Measurements from ENCODE around the gene NFIA. TPM values are rescaled to one million over a fixed set of nuclear protein-coding genes. Genes with fewer than 3 reads are reported as not detected.

NFIA gene
- total RNA-seq, 2 donors from 2014 or later: 61.4 to 86.3 TPM

DNA sequence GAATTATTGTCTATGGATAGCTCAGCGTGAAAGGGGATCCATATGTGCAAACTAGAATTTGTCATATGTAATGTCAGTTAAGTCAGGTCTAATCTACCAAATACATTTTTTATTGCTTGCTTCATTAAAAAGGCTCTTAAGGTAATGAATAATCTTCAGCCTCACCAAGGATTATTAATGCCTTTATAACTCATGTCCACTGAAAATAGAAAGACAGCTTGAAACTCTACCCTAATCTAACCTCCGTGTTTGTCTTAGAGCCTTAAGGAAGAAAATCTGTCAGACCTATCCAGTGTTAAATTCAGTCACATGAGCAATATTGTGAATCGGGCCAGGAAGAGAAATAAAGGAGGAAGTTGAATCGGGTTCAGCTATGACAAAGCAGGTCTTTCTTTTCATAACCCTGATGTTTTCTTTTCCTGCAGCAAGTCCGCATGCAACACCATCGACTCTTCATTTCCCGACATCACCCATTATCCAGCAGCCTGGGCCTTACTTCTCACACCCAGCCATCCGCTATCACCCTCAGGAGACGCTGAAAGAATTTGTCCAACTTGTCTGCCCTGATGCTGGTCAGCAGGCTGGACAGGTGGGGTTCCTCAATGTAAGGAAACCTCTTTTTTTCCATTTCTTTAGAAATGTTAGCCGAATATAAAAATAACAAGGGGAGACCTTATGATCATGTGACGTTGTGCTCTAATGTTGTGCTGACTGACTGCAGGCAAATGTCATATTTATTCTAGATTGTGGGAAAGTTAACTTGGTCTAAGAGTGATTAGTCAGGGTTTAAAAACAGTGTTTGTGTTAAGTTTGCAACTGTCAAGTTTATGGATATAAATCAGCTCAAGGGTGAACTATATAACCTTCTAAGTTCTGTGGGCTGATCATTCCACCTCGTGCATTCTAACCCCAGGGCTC is 321.6 kb downstream of the NFIA start:
- Histone ChIP-seq H3K4me3 (no peak overlapping the region), H3K27ac (no peak overlapping the region), H3K27me3 (replicated peaks; ENCODE audit: insufficient read depth) (no peaks in the 10 kb centered on the region), H3K36me3 (no peaks in the 10 kb centered on the region), H3K9me3 (no peaks in the 10 kb centered on the region), H3K4me1 (replicated peaks) (no peaks in the 10 kb centered on the region)
- 47% methylated on average over 12 of the region's 12 CpGs for WGBS
- no peak for DNase-seq (ENCODE audit: low spot score)
- TF ChIP-seq, protein P1, sequence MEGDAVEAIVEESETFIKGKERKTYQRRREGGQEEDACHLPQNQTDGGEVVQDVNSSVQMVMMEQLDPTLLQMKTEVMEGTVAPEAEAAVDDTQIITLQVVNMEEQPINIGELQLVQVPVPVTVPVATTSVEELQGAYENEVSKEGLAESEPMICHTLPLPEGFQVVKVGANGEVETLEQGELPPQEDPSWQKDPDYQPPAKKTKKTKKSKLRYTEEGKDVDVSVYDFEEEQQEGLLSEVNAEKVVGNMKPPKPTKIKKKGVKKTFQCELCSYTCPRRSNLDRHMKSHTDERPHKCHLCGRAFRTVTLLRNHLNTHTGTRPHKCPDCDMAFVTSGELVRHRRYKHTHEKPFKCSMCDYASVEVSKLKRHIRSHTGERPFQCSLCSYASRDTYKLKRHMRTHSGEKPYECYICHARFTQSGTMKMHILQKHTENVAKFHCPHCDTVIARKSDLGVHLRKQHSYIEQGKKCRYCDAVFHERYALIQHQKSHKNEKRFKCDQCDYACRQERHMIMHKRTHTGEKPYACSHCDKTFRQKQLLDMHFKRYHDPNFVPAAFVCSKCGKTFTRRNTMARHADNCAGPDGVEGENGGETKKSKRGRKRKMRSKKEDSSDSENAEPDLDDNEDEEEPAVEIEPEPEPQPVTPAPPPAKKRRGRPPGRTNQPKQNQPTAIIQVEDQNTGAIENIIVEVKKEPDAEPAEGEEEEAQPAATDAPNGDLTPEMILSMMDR (IDR thresholded peaks at IDR 0.05): no peak
- TF ChIP-seq POLR2AphosphoS5 (IDR thresholded peaks at IDR 0.05) (no peak), POLR2A (IDR thresholded peaks at IDR 0.05) (no peak)
- intact Hi-C loops (cut with DNase I): loop anchor here (2.0 kb wide), 1 partner anchor 23 kb away; no protein-coding TSS in a partner anchor

DNA sequence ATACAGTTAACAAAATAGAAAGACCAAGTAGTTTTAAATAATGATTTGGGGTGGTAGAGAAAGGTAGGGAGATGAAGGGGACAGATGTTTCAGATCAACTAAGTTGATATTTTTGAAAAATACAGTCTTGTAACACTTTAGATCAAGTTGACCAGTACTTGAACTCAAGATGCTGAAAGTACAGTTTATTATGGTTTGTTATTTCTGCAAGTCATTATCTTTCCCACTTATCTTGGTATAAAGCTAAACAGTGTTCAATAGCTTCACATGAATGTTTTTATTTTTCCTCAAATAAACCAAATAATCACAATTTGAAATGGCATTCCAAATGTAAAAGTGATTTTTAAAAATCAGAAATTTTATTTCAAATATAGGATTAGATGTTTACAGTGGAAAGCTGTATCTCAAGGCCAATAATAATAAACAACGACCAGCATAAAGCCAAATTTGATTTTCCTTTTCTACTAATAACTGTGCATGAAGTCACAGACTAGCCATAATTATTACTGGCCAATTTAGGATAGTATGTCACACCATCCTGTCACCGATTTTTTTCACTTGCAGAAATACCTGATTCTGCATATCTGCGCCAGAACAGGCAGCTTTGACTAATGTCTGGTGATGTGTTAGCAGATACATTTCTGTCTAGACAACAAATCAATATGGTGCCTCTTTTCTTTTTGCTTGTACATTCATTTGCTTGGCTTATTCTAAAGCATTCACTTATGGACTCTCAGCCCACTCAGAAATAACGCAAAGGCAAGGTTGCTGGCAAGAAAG is 322.4 kb downstream of the NFIA start:
- H3K9me3 ChIP-seq: no peaks in the 10 kb centered on the region
- H3K27ac ChIP-seq: no peak overlapping the region
- intact Hi-C loops (cut with DNase I): loop anchor here (2.0 kb wide), 1 partner anchor 22 kb away; no protein-coding TSS in a partner anchor
- no peaks in the 10 kb centered on the region for H3K27me3 ChIP-seq (replicated peaks; ENCODE audit: insufficient read depth)
- TF ChIP-seq POLR2A (IDR thresholded peaks at IDR 0.05) (no peak), POLR2AphosphoS5 (IDR thresholded peaks at IDR 0.05) (no peak)
- H3K36me3 ChIP-seq: no peaks in the 10 kb centered on the region
- 84% methylated on average over 4 of the region's 4 CpGs for WGBS
- no peak for DNase-seq (ENCODE audit: low spot score)
- no peak overlapping the region for H3K4me3 ChIP-seq
- H3K4me1 ChIP-seq (replicated peaks): no peaks in the 10 kb centered on the region

DNA sequence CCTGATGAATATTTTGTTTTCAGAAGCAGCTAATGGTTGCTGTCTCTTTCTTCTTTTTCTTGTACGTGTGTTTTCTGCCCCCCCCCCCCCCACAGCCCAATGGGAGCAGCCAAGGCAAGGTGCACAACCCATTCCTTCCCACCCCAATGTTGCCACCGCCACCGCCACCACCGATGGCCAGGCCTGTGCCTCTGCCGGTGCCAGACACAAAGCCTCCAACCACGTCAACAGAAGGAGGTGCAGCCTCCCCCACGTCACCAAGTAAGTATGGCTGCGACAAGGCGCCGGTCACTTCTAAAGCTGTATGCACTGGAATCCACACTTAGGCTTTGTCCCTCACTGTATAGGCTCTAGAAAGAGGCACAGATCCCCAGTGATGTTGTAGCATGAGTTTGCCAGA is 324.1 kb downstream of the NFIA start:
- Histone ChIP-seq H3K4me3 (no peak overlapping the region), H3K9me3 (no peaks in the 10 kb centered on the region), H3K27me3 (replicated peaks; ENCODE audit: insufficient read depth) (no peaks in the 10 kb centered on the region), H3K4me1 (replicated peaks) (no peaks in the 10 kb centered on the region), H3K27ac (no peak overlapping the region), H3K36me3 (no peaks in the 10 kb centered on the region)
- 95% methylated on average over 10 of the region's 10 CpGs for WGBS
- no peak for TF ChIP-seq POLR2AphosphoS5 (IDR thresholded peaks at IDR 0.05)
- TF ChIP-seq, protein P1 (IDR thresholded peaks at IDR 0.05): no peak
- no peak for TF ChIP-seq POLR2A (IDR thresholded peaks at IDR 0.05)
- intact Hi-C loops (cut with DNase I): no loop called here
- DNase-seq (ENCODE audit: low spot score): no peak

DNA sequence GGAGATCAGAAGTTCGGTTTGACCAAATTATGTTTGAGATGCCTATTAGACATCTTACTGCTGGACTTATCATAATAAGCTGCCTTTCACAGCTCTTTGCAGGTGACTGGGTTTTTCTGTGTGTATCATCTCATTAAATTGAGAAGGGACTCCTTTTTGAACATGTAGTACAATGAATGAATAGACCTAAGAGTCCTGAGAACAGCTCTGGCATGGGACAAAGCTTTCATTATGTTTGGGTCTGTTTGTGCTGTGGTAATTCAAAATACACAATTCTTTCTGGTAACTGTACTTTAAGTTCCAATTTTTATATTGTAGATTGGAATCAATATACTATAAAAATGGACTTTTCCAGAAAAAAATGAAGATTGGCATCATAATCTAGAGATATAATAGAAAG is 330.2 kb downstream of the NFIA start:
- H3K36me3 ChIP-seq: no peaks in the 10 kb centered on the region
- no peaks in the 10 kb centered on the region for H3K27me3 ChIP-seq (replicated peaks; ENCODE audit: insufficient read depth)
- no peak overlapping the region for H3K4me3 ChIP-seq
- intact Hi-C loops (cut with DNase I): no loop called here
- H3K9me3 ChIP-seq: no peaks in the 10 kb centered on the region
- WGBS: 85% methylated on average over 1 of the region's 1 CpG
- H3K27ac ChIP-seq: no peak overlapping the region
- no peak for TF ChIP-seq POLR2A (IDR thresholded peaks at IDR 0.05)
- TF ChIP-seq, protein P1 (IDR thresholded peaks at IDR 0.05): no peak
- no peak for TF ChIP-seq POLR2AphosphoS5 (IDR thresholded peaks at IDR 0.05)
- no peaks in the 10 kb centered on the region for H3K4me1 ChIP-seq (replicated peaks)
- DNase-seq (ENCODE audit: low spot score): no peak

DNA sequence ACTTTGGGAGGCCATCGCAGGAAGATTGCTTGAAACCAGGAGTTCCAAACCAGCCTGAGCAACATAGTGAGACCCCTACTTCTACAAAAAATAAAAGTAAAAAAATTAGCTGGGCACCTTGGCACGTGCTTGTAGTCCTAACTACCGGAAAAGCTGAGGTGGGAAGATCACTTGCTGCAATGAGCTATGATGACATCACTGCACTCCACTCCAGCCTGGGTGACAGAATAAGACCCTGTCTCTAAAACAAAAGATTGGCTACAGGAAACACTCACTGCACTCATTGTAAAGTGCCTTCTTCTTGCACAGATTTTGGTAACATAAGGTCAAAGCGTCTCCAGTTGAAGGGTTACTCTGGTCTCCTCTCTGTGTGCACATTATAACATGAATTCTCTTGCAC is 336.8 kb downstream of the NFIA start:
- 86% methylated on average over 4 of the region's 4 CpGs for WGBS
- Histone ChIP-seq H3K27ac (no peak overlapping the region), H3K4me3 (no peak overlapping the region), H3K27me3 (replicated peaks; ENCODE audit: insufficient read depth) (no peaks in the 10 kb centered on the region), H3K9me3 (no peaks in the 10 kb centered on the region), H3K36me3 (no peaks in the 10 kb centered on the region), H3K4me1 (replicated peaks) (no peaks in the 10 kb centered on the region)
- intact Hi-C loops (cut with DNase I): no loop called here
- DNase-seq (ENCODE audit: low spot score): no peak
- TF ChIP-seq POLR2A (IDR thresholded peaks at IDR 0.05): no peak
- no peak for TF ChIP-seq POLR2AphosphoS5 (IDR thresholded peaks at IDR 0.05)
- TF ChIP-seq, protein P1 (IDR thresholded peaks at IDR 0.05): no peak

Measured in prostate gland (tissue), 2 donors.